Measurements from ENCODE around the gene NR2F6.

The NR2F6 gene

GRCh38 chr19:17226002-17226933 is 19.5 kb downstream of the NR2F6 start, which contains the start of gene OCEL1 (continued):
- TF ChIP-seq ZNF701 (tag by site-specific recombination; IDR thresholded peaks at IDR 0.05) (no peak), ZIC2 (tag by site-specific recombination; IDR thresholded peaks at IDR 0.05) (peak; percentile 67), ZNF133 (tag by site-specific recombination; IDR thresholded peaks at IDR 0.05) (no peak), ZNF423 (tag by site-specific recombination; IDR thresholded peaks at IDR 0.05) (no peak), HOXC10 (CRISPR knock-in tag; IDR thresholded peaks at IDR 0.05) (no peak), ZBTB21 (tag by site-specific recombination; IDR thresholded peaks at IDR 0.05) (peak; percentile 52; the same call in 1 of the 2 replicates), ZNF202 (tag by site-specific recombination; IDR thresholded peaks at IDR 0.05; ENCODE audit: borderline replicate concordance) (no peak), ZNF704 (tag by site-specific recombination; IDR thresholded peaks at IDR 0.05) (no peak), ZFP3 (tag by site-specific recombination; IDR thresholded peaks at IDR 0.05; ENCODE audit: low read depth) (no peak), GLIS1 (tag by site-specific recombination; IDR thresholded peaks at IDR 0.05) (peak; percentile 47), ZNF76 (tag by site-specific recombination; IDR thresholded peaks at IDR 0.05; ENCODE audit: borderline replicate concordance, low read depth) (peak; percentile 59; the same call in 1 of the 2 replicates), ZNF544 (tag by site-specific recombination; IDR thresholded peaks at IDR 0.05) (no peak), ZNF2 (tag by site-specific recombination; IDR thresholded peaks at IDR 0.05) (peak; percentile 30; the same call in 1 of the 2 replicates), ZNF473 (tag by site-specific recombination; IDR thresholded peaks at IDR 0.05) (no peak), MEIS1 (CRISPR knock-in tag; IDR thresholded peaks at IDR 0.05; ENCODE audit: borderline replicate concordance) (no peak), SP2 (tag by site-specific recombination; IDR thresholded peaks at IDR 0.05) (peak; percentile 78), ZNF302 (tag by site-specific recombination; IDR thresholded peaks at IDR 0.05; ENCODE audit: low read depth) (no peak), SP3 (tag by site-specific recombination; IDR thresholded peaks at IDR 0.05) (peak; percentile 83), ZNF138 (tag by site-specific recombination; IDR thresholded peaks at IDR 0.05; ENCODE audit: borderline replicate concordance) (no peak), ZBTB11 (tag by site-specific recombination; conservative IDR thresholded peaks at IDR 0.05; ENCODE audit: low read depth) (peak; percentile 87), ZNF148 (tag by site-specific recombination; IDR thresholded peaks at IDR 0.05; ENCODE audit: borderline replicate concordance) (no peak), HOXA7 (CRISPR knock-in tag; IDR thresholded peaks at IDR 0.05; ENCODE audit: borderline replicate concordance) (no peak)
- TF ChIP-seq, protein P1, sequence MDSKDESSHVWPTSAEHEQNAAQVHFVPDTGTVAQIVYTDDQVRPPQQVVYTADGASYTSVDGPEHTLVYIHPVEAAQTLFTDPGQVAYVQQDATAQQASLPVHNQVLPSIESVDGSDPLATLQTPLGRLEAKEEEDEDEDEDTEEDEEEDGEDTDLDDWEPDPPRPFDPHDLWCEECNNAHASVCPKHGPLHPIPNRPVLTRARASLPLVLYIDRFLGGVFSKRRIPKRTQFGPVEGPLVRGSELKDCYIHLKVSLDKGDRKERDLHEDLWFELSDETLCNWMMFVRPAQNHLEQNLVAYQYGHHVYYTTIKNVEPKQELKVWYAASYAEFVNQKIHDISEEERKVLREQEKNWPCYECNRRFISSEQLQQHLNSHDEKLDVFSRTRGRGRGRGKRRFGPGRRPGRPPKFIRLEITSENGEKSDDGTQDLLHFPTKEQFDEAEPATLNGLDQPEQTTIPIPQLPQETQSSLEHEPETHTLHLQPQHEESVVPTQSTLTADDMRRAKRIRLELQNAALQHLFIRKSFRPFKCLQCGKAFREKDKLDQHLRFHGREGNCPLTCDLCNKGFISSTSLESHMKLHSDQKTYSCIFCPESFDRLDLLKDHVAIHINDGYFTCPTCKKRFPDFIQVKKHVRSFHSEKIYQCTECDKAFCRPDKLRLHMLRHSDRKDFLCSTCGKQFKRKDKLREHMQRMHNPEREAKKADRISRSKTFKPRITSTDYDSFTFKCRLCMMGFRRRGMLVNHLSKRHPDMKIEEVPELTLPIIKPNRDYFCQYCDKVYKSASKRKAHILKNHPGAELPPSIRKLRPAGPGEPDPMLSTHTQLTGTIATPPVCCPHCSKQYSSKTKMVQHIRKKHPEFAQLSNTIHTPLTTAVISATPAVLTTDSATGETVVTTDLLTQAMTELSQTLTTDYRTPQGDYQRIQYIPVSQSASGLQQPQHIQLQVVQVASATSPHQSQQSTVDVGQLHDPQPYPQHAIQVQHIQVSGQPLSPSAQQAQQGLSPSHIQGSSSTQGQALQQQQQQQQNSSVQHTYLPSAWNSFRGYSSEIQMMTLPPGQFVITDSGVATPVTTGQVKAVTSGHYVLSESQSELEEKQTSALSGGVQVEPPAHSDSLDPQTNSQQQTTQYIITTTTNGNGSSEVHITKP (tag by site-specific recombination; IDR thresholded peaks at IDR 0.05) = peak; percentile 88
- TF ChIP-seq, protein P2, sequence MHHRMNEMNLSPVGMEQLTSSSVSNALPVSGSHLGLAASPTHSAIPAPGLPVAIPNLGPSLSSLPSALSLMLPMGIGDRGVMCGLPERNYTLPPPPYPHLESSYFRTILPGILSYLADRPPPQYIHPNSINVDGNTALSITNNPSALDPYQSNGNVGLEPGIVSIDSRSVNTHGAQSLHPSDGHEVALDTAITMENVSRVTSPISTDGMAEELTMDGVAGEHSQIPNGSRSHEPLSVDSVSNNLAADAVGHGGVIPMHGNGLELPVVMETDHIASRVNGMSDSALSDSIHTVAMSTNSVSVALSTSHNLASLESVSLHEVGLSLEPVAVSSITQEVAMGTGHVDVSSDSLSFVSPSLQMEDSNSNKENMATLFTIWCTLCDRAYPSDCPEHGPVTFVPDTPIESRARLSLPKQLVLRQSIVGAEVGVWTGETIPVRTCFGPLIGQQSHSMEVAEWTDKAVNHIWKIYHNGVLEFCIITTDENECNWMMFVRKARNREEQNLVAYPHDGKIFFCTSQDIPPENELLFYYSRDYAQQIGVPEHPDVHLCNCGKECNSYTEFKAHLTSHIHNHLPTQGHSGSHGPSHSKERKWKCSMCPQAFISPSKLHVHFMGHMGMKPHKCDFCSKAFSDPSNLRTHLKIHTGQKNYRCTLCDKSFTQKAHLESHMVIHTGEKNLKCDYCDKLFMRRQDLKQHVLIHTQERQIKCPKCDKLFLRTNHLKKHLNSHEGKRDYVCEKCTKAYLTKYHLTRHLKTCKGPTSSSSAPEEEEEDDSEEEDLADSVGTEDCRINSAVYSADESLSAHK (tag by site-specific recombination; IDR thresholded peaks at IDR 0.05) = no peak
- TF ChIP-seq, protein P3, sequence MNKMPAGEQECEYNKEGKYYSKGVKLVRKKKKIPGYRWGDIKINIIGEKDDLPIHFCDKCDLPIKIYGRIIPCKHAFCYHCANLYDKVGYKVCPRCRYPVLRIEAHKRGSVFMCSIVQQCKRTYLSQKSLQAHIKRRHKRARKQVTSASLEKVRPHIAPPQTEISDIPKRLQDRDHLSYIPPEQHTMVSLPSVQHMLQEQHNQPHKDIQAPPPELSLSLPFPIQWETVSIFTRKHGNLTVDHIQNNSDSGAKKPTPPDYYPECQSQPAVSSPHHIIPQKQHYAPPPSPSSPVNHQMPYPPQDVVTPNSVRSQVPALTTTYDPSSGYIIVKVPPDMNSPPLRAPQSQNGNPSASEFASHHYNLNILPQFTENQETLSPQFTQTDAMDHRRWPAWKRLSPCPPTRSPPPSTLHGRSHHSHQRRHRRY (tag by site-specific recombination; IDR thresholded peaks at IDR 0.05) = no peak

Measured in HEK293 (cell line).